Esophagus squamous epithelium (tissue), 5 donors: ENCODE measurements around the gene GSTO2. TPM values are rescaled to one million over a fixed set of nuclear protein-coding genes. Genes with fewer than 3 reads are reported as not detected.

Experiments used
- DNase-seq: peaks from one replicate; lab custom pipeline; 2025; lab: John Stamatoyannopoulos, UW
- H3K27ac ChIP-seq, 4 donors: fragments of 200-600 bp; sonication (generic); one replicate each; pipeline ENCODE4 v1.5.1; 2016 to 2019; ENCODE audit warnings: mild to moderate bottlenecking in 1 of 4
- H3K27me3 ChIP-seq, 4 donors: fragments of 200-600 bp; sonication (generic); 1 replicate in 3 of 4; 2 replicates in 1 of 4; pipeline versions ENCODE4 v1.5.1 to v1.6.0; 2017 to 2021; ENCODE audit warnings: antibody characterized with exemption in 1 of 4
- H3K36me3 ChIP-seq, 3 donors: fragments of 200-600 bp; sonication (generic); one replicate each; pipeline ENCODE4 v1.5.1; 2016 to 2019
- H3K4me1 ChIP-seq, 3 donors: fragments of 200-600 bp; sonication (generic); one replicate each; pipeline ENCODE4 v1.5.1; 2017 to 2019
- H3K4me3 ChIP-seq, 4 donors: fragments of 200-600 bp; sonication (generic); 1 replicate in 3 of 4; 2 replicates in 1 of 4; pipeline ENCODE4 v1.5.1; 2016 to 2019; ENCODE audit warnings: mild to moderate bottlenecking in 2 of 4, moderate library complexity in 1 of 4
- H3K9me3 ChIP-seq, 3 donors: fragments of 200-600 bp; sonication (generic); one replicate each; pipeline ENCODE4 v1.5.1; 2016 to 2019
- POLR2A ChIP-seq, 4 donors: fragments of 450-650 bp; IDR thresholded peaks; one replicate each; pipeline ENCODE4 v1.6.1; 2017; ENCODE audit warnings: antibody characterized with exemption in 4 of 4, mild to moderate bottlenecking in 4 of 4, moderate library complexity in 3 of 4
- WGBS, 2 donors: methylation state at CpG; one replicate each; pipeline ENCODE4 v1.1.5; 2018; 5-methylcytosine and 5-hydroxymethylcytosine counted together
- intact Hi-C: fragments of 100-400 bp; cut with DNase I; formaldehyde crosslinking; loops from one replicate; pipeline ENCODE4 v1.15.0; 2022
- total RNA-seq, 4 donors: library from RNA; depleted of rRNA; stranded (reverse); fragments of >200 nt; gene quantifications; one replicate each; pipeline ENCODE4 v1.1.0, GENCODE V29; 2016
- TF ChIP-seq, protein P1 (sequence below), 6 experiments: fragments of 450-650 bp in 4 of 6; fragments of 200-600 bp in 2 of 6; sonication (generic) in 2 of 6; IDR thresholded peaks; one replicate each; pipeline ENCODE4 v1.5.1; 2016 to 2019; ENCODE audit warnings: antibody characterized with exemption in 6 of 6, mild to moderate bottlenecking in 4 of 6, moderate library complexity in 4 of 6
- donor health status: DM: yes; HTN: yes; CAD: no.

Gene GSTO2
- total RNA-seq, 4 donors from 2014 or later: 6.1 to 20.6 (median 13.8) TPM

DNA sequence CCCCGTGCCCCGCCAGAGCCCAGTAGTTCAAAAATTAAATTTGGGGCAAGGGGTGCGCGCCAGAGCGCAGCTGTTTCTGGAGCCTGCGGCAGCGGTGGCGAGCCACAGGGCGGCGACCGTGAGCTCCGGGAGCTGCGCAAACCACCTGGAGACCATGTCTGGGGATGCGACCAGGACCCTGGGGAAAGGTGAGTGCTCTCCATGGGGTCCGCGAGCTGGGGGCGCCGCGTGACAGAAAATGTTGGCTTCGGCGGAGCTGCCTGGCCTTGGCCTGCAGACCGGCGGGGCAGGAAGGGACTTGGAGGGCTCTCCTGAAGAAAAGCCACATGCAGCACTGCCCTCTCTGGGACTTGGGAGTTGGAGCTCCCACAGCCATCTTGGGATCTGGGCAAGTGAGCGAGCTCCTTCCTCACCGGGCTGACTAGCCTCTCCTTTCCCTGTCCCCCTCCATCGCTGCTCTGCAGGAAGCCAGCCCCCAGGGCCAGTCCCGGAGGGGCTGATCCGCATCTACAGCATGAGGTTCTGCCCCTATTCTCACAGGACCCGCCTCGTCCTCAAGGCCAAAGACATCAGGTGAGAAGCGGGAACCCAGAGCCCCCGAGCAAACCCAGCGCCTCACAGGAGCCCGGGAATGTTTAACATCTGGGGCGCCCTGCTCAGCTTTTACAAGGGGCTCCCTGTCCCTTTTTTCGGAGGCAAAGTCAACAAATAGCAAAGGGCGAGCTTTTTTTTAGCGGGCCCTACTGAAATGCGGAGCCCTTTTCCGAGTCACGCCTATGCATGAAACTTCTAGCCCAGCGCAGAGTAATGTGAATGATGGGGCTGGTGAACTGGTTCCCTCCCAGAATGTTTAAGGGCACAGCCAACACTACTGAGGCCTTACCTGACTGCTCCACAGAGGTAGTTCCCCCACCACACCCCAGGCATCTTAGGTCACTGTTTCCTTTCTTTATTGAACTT, 6.1 kb downstream of the GSTO2 start:
- TF ChIP-seq, protein P1, sequence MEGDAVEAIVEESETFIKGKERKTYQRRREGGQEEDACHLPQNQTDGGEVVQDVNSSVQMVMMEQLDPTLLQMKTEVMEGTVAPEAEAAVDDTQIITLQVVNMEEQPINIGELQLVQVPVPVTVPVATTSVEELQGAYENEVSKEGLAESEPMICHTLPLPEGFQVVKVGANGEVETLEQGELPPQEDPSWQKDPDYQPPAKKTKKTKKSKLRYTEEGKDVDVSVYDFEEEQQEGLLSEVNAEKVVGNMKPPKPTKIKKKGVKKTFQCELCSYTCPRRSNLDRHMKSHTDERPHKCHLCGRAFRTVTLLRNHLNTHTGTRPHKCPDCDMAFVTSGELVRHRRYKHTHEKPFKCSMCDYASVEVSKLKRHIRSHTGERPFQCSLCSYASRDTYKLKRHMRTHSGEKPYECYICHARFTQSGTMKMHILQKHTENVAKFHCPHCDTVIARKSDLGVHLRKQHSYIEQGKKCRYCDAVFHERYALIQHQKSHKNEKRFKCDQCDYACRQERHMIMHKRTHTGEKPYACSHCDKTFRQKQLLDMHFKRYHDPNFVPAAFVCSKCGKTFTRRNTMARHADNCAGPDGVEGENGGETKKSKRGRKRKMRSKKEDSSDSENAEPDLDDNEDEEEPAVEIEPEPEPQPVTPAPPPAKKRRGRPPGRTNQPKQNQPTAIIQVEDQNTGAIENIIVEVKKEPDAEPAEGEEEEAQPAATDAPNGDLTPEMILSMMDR (IDR thresholded peaks at IDR 0.05): peak; percentile 36 to 86 (median 78)
- no peak for TF ChIP-seq POLR2A (IDR thresholded peaks at IDR 0.05)
- intact Hi-C loops: no loop called here
- peaks cover 0 to 24% (median 9%) of the 10 kb centered on the region in 3 donors for H3K4me1 ChIP-seq
- no peaks in the 10 kb centered on the region for H3K9me3 ChIP-seq
- peak overlapping the region in 3 of 4 donors; percentile 55 to 80 (median 67) for H3K27ac ChIP-seq
- H3K27me3 ChIP-seq: peaks cover 0 to 16% (median 0%) of the 10 kb centered on the region in 4 donors
- peak overlapping the region; percentile 31 to 61 (median 50) for H3K4me3 ChIP-seq
- no peaks in the 10 kb centered on the region for H3K36me3 ChIP-seq
- WGBS, 2 donors: 23 to 27% methylated on average over 11 to 23 of the region's 42 CpGs
- DNase-seq: no peak

DNA sequence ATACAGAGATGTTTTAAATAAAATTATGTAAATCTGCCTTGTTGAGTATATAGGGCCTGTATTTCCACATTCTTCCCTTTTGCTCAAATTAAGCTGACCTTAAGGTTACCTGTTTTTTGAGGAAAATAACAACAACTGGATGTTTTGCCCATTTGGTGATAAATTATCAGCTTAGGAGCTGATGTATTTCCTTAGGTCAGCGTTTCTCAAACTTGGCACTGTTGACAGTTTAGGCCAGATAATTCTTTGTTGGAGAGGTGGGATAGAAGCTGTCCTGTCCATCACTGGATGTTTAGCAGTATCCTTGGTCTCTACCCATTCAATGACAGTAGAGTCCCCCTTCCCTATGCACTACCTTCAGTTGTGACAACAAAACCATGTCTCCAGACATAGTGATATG, 7.2 kb downstream of the GSTO2 start:
- peaks cover 0 to 24% (median 9%) of the 10 kb centered on the region in 3 donors for H3K4me1 ChIP-seq
- H3K9me3 ChIP-seq: no peaks in the 10 kb centered on the region
- 64 to 81% methylated on average over 1 of the region's 1 CpG for WGBS, 2 donors
- peaks cover 0 to 16% (median 0%) of the 10 kb centered on the region in 4 donors for H3K27me3 ChIP-seq
- no peak for DNase-seq
- H3K27ac ChIP-seq: no peak overlapping the region
- intact Hi-C loops: no loop called here
- no peak overlapping the region for H3K4me3 ChIP-seq
- TF ChIP-seq POLR2A (IDR thresholded peaks at IDR 0.05): no peak
- TF ChIP-seq, protein P1 (IDR thresholded peaks at IDR 0.05): no peak
- no peaks in the 10 kb centered on the region for H3K36me3 ChIP-seq

DNA sequence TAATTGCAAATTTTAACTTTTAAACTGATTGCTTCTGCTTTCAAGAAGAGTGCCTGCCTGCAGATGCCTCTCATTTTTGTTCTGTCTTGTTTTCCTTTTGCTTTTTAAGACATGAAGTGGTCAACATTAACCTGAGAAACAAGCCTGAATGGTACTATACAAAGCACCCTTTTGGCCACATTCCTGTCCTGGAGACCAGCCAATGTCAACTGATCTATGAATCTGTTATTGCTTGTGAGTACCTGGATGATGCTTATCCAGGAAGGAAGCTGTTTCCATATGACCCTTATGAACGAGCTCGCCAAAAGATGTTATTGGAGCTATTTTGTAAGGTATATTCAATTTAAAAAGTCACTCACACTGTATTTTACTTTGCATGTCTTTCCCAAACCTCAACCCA, 8.8 kb downstream of the GSTO2 start:
- TF ChIP-seq POLR2A (IDR thresholded peaks at IDR 0.05): no peak
- TF ChIP-seq, protein P1 (IDR thresholded peaks at IDR 0.05): no peak
- no peaks in the 10 kb centered on the region for H3K36me3 ChIP-seq
- peaks cover 0 to 24% (median 9%) of the 10 kb centered on the region in 3 donors for H3K4me1 ChIP-seq
- H3K4me3 ChIP-seq: no peak overlapping the region
- 30 to 57% methylated on average over 2 of the region's 2 CpGs for WGBS, 2 donors
- no peak overlapping the region for H3K27ac ChIP-seq
- H3K9me3 ChIP-seq: no peaks in the 10 kb centered on the region
- DNase-seq: no peak
- intact Hi-C loops: no loop called here
- peaks cover 0 to 16% (median 0%) of the 10 kb centered on the region in 4 donors for H3K27me3 ChIP-seq

DNA sequence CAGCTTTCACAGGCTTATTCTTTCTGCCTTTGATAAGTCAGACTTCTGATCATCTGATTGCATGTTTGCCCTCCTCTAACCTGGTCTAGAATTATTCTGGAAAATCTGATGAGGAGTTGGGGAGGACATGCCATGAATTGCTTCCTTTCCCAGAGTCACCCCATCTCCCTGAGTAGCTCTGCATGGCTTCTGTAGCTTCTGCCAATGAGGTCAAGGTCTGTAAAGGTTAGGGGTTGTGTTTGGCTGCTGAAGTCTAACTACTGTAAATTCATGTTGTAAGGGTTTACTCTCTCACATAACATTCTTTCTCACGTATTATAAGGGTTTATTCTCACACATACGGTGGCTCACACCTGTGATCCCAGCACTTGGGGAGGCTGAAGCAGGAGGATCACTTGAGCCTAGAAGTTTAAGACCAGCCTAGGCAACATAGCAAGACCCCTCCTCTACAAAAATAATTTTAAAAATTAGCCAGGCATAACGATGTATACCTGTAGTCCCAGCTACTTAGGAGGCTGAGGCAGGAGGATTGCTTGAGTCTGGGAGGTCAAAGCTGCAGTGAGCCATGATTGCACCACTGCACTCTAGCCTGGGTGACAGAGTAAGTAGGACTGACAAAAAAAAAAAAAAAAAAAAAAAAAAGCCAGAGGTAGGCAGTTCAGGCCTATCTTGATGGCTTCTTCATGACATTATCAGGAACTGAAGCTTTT, 10.7 kb downstream of the GSTO2 start:
- Histone ChIP-seq H3K27me3 (peaks cover 0 to 14% (median 0%) of the 10 kb centered on the region in 4 donors), H3K4me1 (peaks cover 0 to 20% (median 9%) of the 10 kb centered on the region in 3 donors), H3K9me3 (no peaks in the 10 kb centered on the region), H3K27ac (no peak overlapping the region), H3K36me3 (no peaks in the 10 kb centered on the region), H3K4me3 (no peak overlapping the region)
- WGBS, 2 donors: 90 to 97% methylated on average over 3 of the region's 3 CpGs
- TF ChIP-seq, protein P1 (IDR thresholded peaks at IDR 0.05): no peak
- TF ChIP-seq POLR2A (IDR thresholded peaks at IDR 0.05): no peak
- intact Hi-C loops: no loop called here
- no peak for DNase-seq
